K562 (cell line): Measurements from ENCODE around the gene MLST8. TPM values are rescaled to one million over a fixed set of nuclear protein-coding genes. Genes with fewer than 3 reads are reported as not detected.

Experiments used
- ATAC-seq: fragments of 200-7000 bp; cut with Tn5 transposase; 3 replicates; pipeline ENCODE4 v1.9.1; 2020; ENCODE audit warnings: moderate library complexity
- BruUV-seq: library from RNA; stranded (reverse); fragments of 400-500 nt; replicated peaks from 2 replicates; lab custom pipeline; 2021; lab: Mats Ljungman, UMichigan
- CTCF ChIA-PET: fragments of 300-600 bp; formaldehyde crosslinking; extraction: SDS; loops from one replicate; lab custom pipeline; 2021; ENCODE audit warnings: low intra/inter-chr PET ratio; lab: Yijun Ruan, JAX
- POLR2A ChIA-PET: fragments of 300-600, 350-650 bp; sonication (Branson Sonifier 250); formaldehyde crosslinking; extraction: SDS; loops from one replicate; lab custom pipeline; 2021; ENCODE audit warnings: antibody characterized with exemption, inconsistent platforms; lab: Yijun Ruan, JAX
- DNase-seq, 4 experiments: peaks; one replicate each; pipeline versions ENCODE4 v3.0.0 to v3.0.0-alpha.2; 2011 to 2018; ENCODE audit warnings: low spot score in 3 of 4, mixed read lengths in 3 of 4; ENCODE audit errors: extremely low read depth in 1 of 4
- FAIRE-seq: peaks from 2 replicates; lab custom pipeline; 2011; peaks lifted over from hg19 to GRCh38; lab: Jason Lieb, UNC
- H2AFZ ChIP-seq: 2 replicates; pipeline ENCODE4 v1.6.0; 2011; ENCODE audit warnings: low read depth, low read length, control low read depth, inconsistent platforms
- H3K27ac ChIP-seq: fragments of 200-600 bp; 3 replicates; pipeline ENCODE4 v1.8.0; 2011; ENCODE audit warnings: low read depth, mild to moderate bottlenecking, control low read depth, inconsistent platforms, low read length, moderate library complexity, mixed read lengths; ENCODE audit errors: extremely low read depth
- H3K27me3 ChIP-seq, 2 experiments: fragments of 300-600 bp in 1 of 2; 2 replicates in 1 of 2; 3 replicates in 1 of 2; pipeline versions ENCODE4 v1.6.0 to v1.8.0; 2011; ENCODE audit warnings: inconsistent platforms in 2 of 2, low read length in 2 of 2, mild to moderate bottlenecking in 1 of 2, mixed read lengths in 1 of 2, moderate library complexity in 1 of 2; ENCODE audit not compliant: control insufficient read depth in 2 of 2, insufficient read depth in 2 of 2
- H3K36me3 ChIP-seq: fragments of 300-600 bp; 3 replicates; pipeline ENCODE4 v1.8.0; 2011; ENCODE audit warnings: mild to moderate bottlenecking, low read length, inconsistent platforms; ENCODE audit not compliant: control insufficient read depth, insufficient read depth
- H3K4me1 ChIP-seq, 2 experiments: fragments of 200-600 bp in 1 of 2; replicated peaks in 1 of 2; 2 replicates in 1 of 2; 3 replicates in 1 of 2; pipeline versions ENCODE4 v1.5.1 to v1.8.0; 2011; ENCODE audit warnings: inconsistent platforms in 2 of 2, low read length in 2 of 2, mild to moderate bottlenecking in 1 of 2, mixed read lengths in 1 of 2, moderate library complexity in 1 of 2; ENCODE audit not compliant: control insufficient read depth in 2 of 2, insufficient read depth in 2 of 2
- H3K4me2 ChIP-seq: 2 replicates; pipeline ENCODE4 v1.6.1; 2011; ENCODE audit warnings: low read length, control low read depth, inconsistent platforms, mixed read lengths; ENCODE audit not compliant: insufficient read depth
- H3K4me3 ChIP-seq: fragments of 200-600 bp; sonication (generic), shearing (Covaris generic); 2 replicates; pipeline ENCODE4 v1.5.1; 2016; ENCODE audit warnings: control low read depth, inconsistent platforms
- H3K79me2 ChIP-seq: fragments of 200-600 bp; 3 replicates; pipeline ENCODE4 v1.8.0; 2011; ENCODE audit warnings: low read length, inconsistent platforms; ENCODE audit not compliant: control insufficient read depth, insufficient read depth
- H3K9ac ChIP-seq, 2 experiments: 2 replicates each; pipeline versions ENCODE4 v1.6.0 to v1.6.1; 2011; ENCODE audit warnings: low read depth in 2 of 2, low read length in 2 of 2, control low read depth in 1 of 2, inconsistent platforms in 1 of 2, mild to moderate bottlenecking in 1 of 2, mixed read lengths in 1 of 2; ENCODE audit not compliant: insufficient read depth in 1 of 2
- H3K9me1 ChIP-seq: one replicate; pipeline ENCODE4 v1.6.0; 2011; ENCODE audit warnings: inconsistent platforms, mild to moderate bottlenecking, low read length, moderate library complexity; ENCODE audit not compliant: control insufficient read depth, insufficient read depth
- H3K9me3 ChIP-seq: replicated peaks from 2 replicates; pipeline ENCODE4 v1.5.1; 2011; ENCODE audit warnings: low read depth, low read length, inconsistent platforms; ENCODE audit not compliant: control insufficient read depth, insufficient read depth
- H4K20me1 ChIP-seq: replicated peaks from 2 replicates; pipeline ENCODE4 v1.6.1; 2011; ENCODE audit warnings: low read length, inconsistent platforms, mixed read lengths; ENCODE audit not compliant: control insufficient read depth, insufficient read depth
- CBX5 ChIP-seq: IDR thresholded peaks from 2 replicates; pipeline ENCODE4 v1.6.1; 2014; ENCODE audit warnings: low read depth, borderline replicate concordance
- ETS2 ChIP-seq: IDR thresholded peaks from 2 replicates; pipeline ENCODE4 v1.6.1; 2016; ENCODE audit warnings: borderline replicate concordance, missing genetic modification characterization, mild to moderate bottlenecking, moderate library complexity, missing compliant biosample characterization; ENCODE audit not compliant: poor library complexity, severe bottlenecking
- EZH2 ChIP-seq: IDR thresholded peaks from 2 replicates; pipeline ENCODE4 v1.6.1; 2012; ENCODE audit warnings: low read depth, mild to moderate bottlenecking, inconsistent platforms, low read length, borderline replicate concordance
- FOXP1 ChIP-seq: sonication (generic); formaldehyde crosslinking; IDR thresholded peaks from 2 replicates; pipeline ENCODE4 v1.8.0; 2022; ENCODE audit warnings: mild to moderate bottlenecking, missing genetic modification reagents
- MEF2D ChIP-seq: conservative IDR thresholded peaks from 2 replicates; pipeline ENCODE4 v1.6.1; 2016; ENCODE audit warnings: low read depth, missing genetic modification characterization, missing compliant biosample characterization
- POLR3A ChIP-seq: IDR thresholded peaks from 2 replicates; pipeline ENCODE4 v1.6.1; 2011; ENCODE audit warnings: borderline replicate concordance, mild to moderate bottlenecking, moderate library complexity; ENCODE audit not compliant: insufficient read length, insufficient read depth; ENCODE audit errors: extremely low read depth
- PRMT5 ChIP-seq: sonication (generic); formaldehyde crosslinking; IDR thresholded peaks from 2 replicates; pipeline ENCODE4 v1.5.0; 2020; ENCODE audit warnings: missing genetic modification reagents
- REST ChIP-seq, 2 experiments: fragments of 450-650 bp; formaldehyde crosslinking in 1 of 2; IDR thresholded peaks; 2 replicates each; pipeline versions ENCODE4 v1.4.0 to v1.6.1; 2014 to 2020; ENCODE audit warnings: mild to moderate bottlenecking in 2 of 2, borderline replicate concordance in 1 of 2, low read depth in 1 of 2
- SMAD2 ChIP-seq: fragments of 150-350 bp; IDR thresholded peaks from 2 replicates; pipeline ENCODE4 v1.6.1; 2014; ENCODE audit warnings: low read depth, mild to moderate bottlenecking, low read length
- ZKSCAN8 ChIP-seq: fragments of 200-800 bp; sonication (Bioruptor generic); IDR thresholded peaks from 2 replicates; pipeline ENCODE4 v1.6.1; 2016; ENCODE audit warnings: missing genetic modification characterization, missing compliant biosample characterization
- ZNF184 ChIP-seq: sonication (generic); formaldehyde crosslinking; IDR thresholded peaks from 2 replicates; pipeline ENCODE4 v1.5.0; 2020; ENCODE audit warnings: missing genetic modification reagents
- ZNF354B ChIP-seq: fragments of 250-450 bp; sonication (Bioruptor Pico); IDR thresholded peaks from 2 replicates; pipeline ENCODE4 v1.4.0; 2020
- ZNF589 ChIP-seq: fragments of 200-800 bp; sonication (Bioruptor generic); IDR thresholded peaks from 2 replicates; pipeline ENCODE4 v1.6.1; 2016; ENCODE audit warnings: low read depth, missing genetic modification characterization, missing compliant biosample characterization
- ZNF76 ChIP-seq: fragments of 250-450 bp; sonication (Bioruptor Pico); IDR thresholded peaks from 2 replicates; pipeline ENCODE4 v1.4.0; 2020; ENCODE audit warnings: mild to moderate bottlenecking, moderate library complexity, borderline replicate concordance
- WGBS: fragments of 100-300 bp; shearing (Covaris generic); methylation state at CpG from one replicate; pipeline ENCODE4 v1.1.6; 2016; ENCODE audit warnings: low coverage, mixed read lengths; ENCODE audit not compliant: insufficient coverage; ENCODE audit errors: missing lambda C conversion rate; 5-methylcytosine and 5-hydroxymethylcytosine counted together
- in situ Hi-C: fragments of 300-500 bp; cut with MboI; formaldehyde crosslinking; loops from 4 replicates; pipeline ENCODE4 v1.15.0; 2018; ENCODE audit warnings: inconsistent platforms, mixed read lengths
- intact Hi-C: fragments of 100-400 bp; cut with micrococcal nuclease; formaldehyde crosslinking; loops from 2 replicates; pipeline ENCODE4 v1.14.2; 2022
- polyA plus RNA-seq, 8 experiments: library from polyadenylated mRNA; depleted of rRNA in 4 of 8; stranded (reverse) in 5 of 8; unstranded in 3 of 8; fragments of >200 nt; fragmentation: Nextera tagmentation in 2 of 8; fragmentation: Illumina TruSeq in 1 of 8; extraction: Ambion mirVana in 2 of 8; extraction: Trizol in 1 of 8; gene quantifications; 2 replicates each; pipeline versions ENCODE4 v1.2.1 to v1.2.3, GENCODE V29; 2011 to 2014; ENCODE audit warnings: inconsistent platforms in 1 of 8, missing spikeins in 1 of 8
- total RNA-seq, 7 experiments: library from RNA; depleted of rRNA in 6 of 7; stranded (reverse); fragments of >200 nt in 6 of 7; fragmentation: Illumina TruSeq in 2 of 7; extraction: Trizol in 2 of 7; gene quantifications; 2 replicates each; pipeline versions ENCODE4 v1.2.1 to v1.2.3, GENCODE V29; 2011 to 2021; ENCODE audit warnings: low replicate concordance in 1 of 7

The MLST8 gene
- total and polyA plus RNA-seq, 9 of the 15 experiments (the other 6 are each of a cell fraction or from before 2014, with no cell fraction given) = 1.5 to 116 (median 43.3) TPM

DNA sequence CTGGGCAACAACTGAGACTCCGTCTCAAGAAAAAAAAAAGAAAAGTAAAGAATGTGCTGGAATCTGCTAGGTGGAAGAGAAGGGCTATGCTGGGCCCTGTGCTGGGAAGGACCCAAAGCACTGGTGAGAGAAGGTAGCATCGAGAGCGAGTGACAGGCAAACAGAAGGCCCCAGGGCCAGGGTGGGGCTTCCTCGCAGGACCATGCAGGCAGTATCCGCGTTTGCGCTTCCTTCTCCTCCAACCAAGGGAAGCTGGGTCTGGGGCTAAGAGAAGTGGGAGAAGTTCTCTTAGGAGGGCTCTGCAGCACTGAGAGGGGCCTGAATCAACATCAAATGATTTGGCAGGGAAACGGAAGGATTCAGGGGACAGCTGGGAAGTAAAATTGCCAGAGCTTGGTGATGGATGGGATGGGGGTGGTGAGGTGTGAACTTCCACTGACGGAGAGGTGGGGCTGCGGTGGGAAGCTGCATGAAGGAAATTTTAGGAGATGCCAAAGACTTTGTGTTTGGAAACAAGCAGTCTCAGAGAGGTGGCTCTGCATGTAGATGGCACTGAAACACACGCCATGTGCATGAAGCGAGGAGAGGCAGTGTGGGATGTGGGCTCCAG is 51.4 kb downstream of the MLST8 start:
- no peak overlapping the region for H3K27ac ChIP-seq
- no peak overlapping the region for H3K4me3 ChIP-seq
- 97% methylated on average over 12 of the region's 12 CpGs for WGBS
- H3K4me1 ChIP-seq = peaks cover 8 to 11% of the 10 kb centered on the region in 2 experiments
- no peaks in the 10 kb centered on the region for H3K9me3 ChIP-seq
- DNase-seq (no peak), FAIRE-seq (no peak), ATAC-seq (no peak)
- H3K79me2 ChIP-seq = peaks cover 26% of the 10 kb centered on the region
- in situ Hi-C loops = no loop called here
- POLR2A ChIA-PET = interaction anchor here (0.5 to 3.4 kb wide), 9 partner anchors 10 to 1084 kb away, joined by 3 to 14 read pairs (median 3); partner anchors contain the start of genes KCTD5, RNPS1 and TRAF7
- H2AFZ ChIP-seq = no peak overlapping the region
- H3K9ac ChIP-seq = peak overlapping the region in 1 of 2 experiments; percentile 21; a peak in 1 of 4 replicates
- 0 out of 2 replicates have a peak, but pooled peaks cover 3% of the 10 kb centered on the region for H4K20me1 ChIP-seq
- peaks cover 98% of the 10 kb centered on the region for H3K36me3 ChIP-seq
- no peaks in the 10 kb centered on the region for H3K9me1 ChIP-seq
- no peak overlapping the region for H3K4me2 ChIP-seq
- no peaks in the 10 kb centered on the region for H3K27me3 ChIP-seq
- BruUV-seq = no TSS peak
- CTCF ChIA-PET = no interaction called here
- intact Hi-C loops = no loop called here
- TF ChIP-seq REST (IDR thresholded peaks at IDR 0.05; ENCODE audit: borderline replicate concordance) (no peak), REST (CRISPR knock-in tag; IDR thresholded peaks at IDR 0.05; ENCODE audit: low read depth) (no peak), FOXP1 (CRISPR knock-in tag) (no peak), ZNF76 (CRISPR knock-in tag) (no peak), ZNF184 (CRISPR knock-in tag) (no peak), ZNF354B (CRISPR knock-in tag) (no peak), ZNF589 (CRISPR knock-in tag) (no peak), MEF2D (no peak), ETS2 (tag) (no peak), ZKSCAN8 (no peak), EZH2 (no peak), POLR3A (no peak), SMAD2 (no peak), PRMT5 (CRISPR knock-in tag) (no peak), CBX5 (no peak)
